ENCODE results near the gene LMTK3.

GRCh38 chr19:48477698-48478338, 33.8 kb downstream of the LMTK3 start:
- TF ChIP-seq CTCF (IDR thresholded peaks at IDR 0.05) (no peak), POLR2A (IDR thresholded peaks at IDR 0.05) (no peak)
